HepG2 (cell line): ENCODE results near the gene PTCRA. TPM values are rescaled to one million over a fixed set of nuclear protein-coding genes. Genes with fewer than 3 reads are reported as not detected.

Source experiments
- FIP1L1 ChIP-seq: fragments of 200-400 bp; formaldehyde crosslinking; IDR thresholded peaks from 2 replicates; pipeline ENCODE4 v1.6.1; 2018; ENCODE audit warnings: low read depth, mild to moderate bottlenecking, low read length, moderate library complexity, borderline replicate concordance; ENCODE audit not compliant: insufficient read depth
- GLI4 ChIP-seq: sonication (generic); formaldehyde crosslinking; IDR thresholded peaks from 2 replicates; pipeline ENCODE4 v1.5.1; 2020; ENCODE audit warnings: missing genetic modification reagents, mild to moderate bottlenecking, moderate library complexity, borderline replicate concordance
- IRF9 ChIP-seq: sonication (generic); formaldehyde crosslinking; IDR thresholded peaks from 2 replicates; pipeline ENCODE4 v1.8.0; 2022; ENCODE audit warnings: missing genetic modification reagents, mild to moderate bottlenecking, borderline replicate concordance
- KAT2B ChIP-seq: fragments of 150-350 bp; IDR thresholded peaks from 2 replicates; pipeline ENCODE4 v1.6.1; 2014; ENCODE audit warnings: low read depth, low read length, borderline replicate concordance
- KDM5A ChIP-seq: fragments of 200-600 bp; sonication (generic); IDR thresholded peaks from 2 replicates; pipeline ENCODE4 v1.7.0; 2018; ENCODE audit warnings: antibody characterized with exemption, mild to moderate bottlenecking, low read length, borderline replicate concordance
- MAFG ChIP-seq: sonication (generic); formaldehyde crosslinking; IDR thresholded peaks from 2 replicates; pipeline ENCODE4 v1.5.1; 2020; ENCODE audit warnings: mild to moderate bottlenecking, missing genetic modification reagents
- PLRG1 ChIP-seq: fragments of 450-650 bp; conservative IDR thresholded peaks from 2 replicates; pipeline ENCODE4 v1.6.1; 2016
- RAD21 ChIP-seq: fragments of 450-650 bp; formaldehyde crosslinking; IDR thresholded peaks from 2 replicates; pipeline ENCODE4 v1.5.0; 2020; ENCODE audit warnings: mild to moderate bottlenecking
- RBAK ChIP-seq: sonication (generic); formaldehyde crosslinking; IDR thresholded peaks from 2 replicates; pipeline ENCODE4 v1.5.1; 2020; ENCODE audit warnings: mild to moderate bottlenecking, missing genetic modification reagents
- RBM22 ChIP-seq: fragments of 200-400 bp; formaldehyde crosslinking; optimal IDR thresholded peaks from 2 replicates; pipeline ENCODE3; 2017; ENCODE audit warnings: mild to moderate bottlenecking, low read length, moderate library complexity
- SATB2 ChIP-seq: sonication (generic); formaldehyde crosslinking; IDR thresholded peaks from 2 replicates; pipeline ENCODE4 v1.5.0; 2020; ENCODE audit warnings: missing genetic modification reagents
- SOX5 ChIP-seq: IDR thresholded peaks from 2 replicates; pipeline ENCODE4 v1.6.1; 2016; ENCODE audit warnings: borderline replicate concordance
- SRF ChIP-seq: IDR thresholded peaks from 2 replicates; pipeline ENCODE4 v1.6.1; 2011; ENCODE audit warnings: mild to moderate bottlenecking, low read depth, low read length, moderate library complexity
- WIZ ChIP-seq: sonication (generic); formaldehyde crosslinking; IDR thresholded peaks from 2 replicates; pipeline ENCODE4 v1.5.1; 2020; ENCODE audit warnings: mild to moderate bottlenecking, missing genetic modification reagents
- ZBTB10 ChIP-seq: sonication (generic); formaldehyde crosslinking; IDR thresholded peaks from 2 replicates; pipeline ENCODE4 v1.4.0; 2020; ENCODE audit warnings: missing genetic modification reagents, borderline replicate concordance
- ZFP37 ChIP-seq: sonication (generic); formaldehyde crosslinking; IDR thresholded peaks from 2 replicates; pipeline ENCODE4 v1.4.0; 2020; ENCODE audit warnings: missing genetic modification reagents, borderline replicate concordance
- ZNF619 ChIP-seq: sonication (generic); formaldehyde crosslinking; IDR thresholded peaks from 2 replicates; pipeline ENCODE4 v1.4.0; 2020; ENCODE audit warnings: mild to moderate bottlenecking, missing genetic modification reagents
- ZNF776 ChIP-seq: sonication (generic); formaldehyde crosslinking; IDR thresholded peaks from 2 replicates; pipeline ENCODE4 v1.4.0; 2020; ENCODE audit warnings: mild to moderate bottlenecking, missing genetic modification reagents
- ZNF790 ChIP-seq: sonication (generic); formaldehyde crosslinking; IDR thresholded peaks from 2 replicates; pipeline ENCODE4 v1.8.0; 2022; ENCODE audit warnings: missing genetic modification reagents, mild to moderate bottlenecking, borderline replicate concordance
- ZNF839 ChIP-seq: sonication (generic); formaldehyde crosslinking; IDR thresholded peaks from 2 replicates; pipeline ENCODE4 v1.4.0; 2020; ENCODE audit warnings: missing genetic modification reagents, mild to moderate bottlenecking, borderline replicate concordance
- ZSCAN5A ChIP-seq: sonication (generic); formaldehyde crosslinking; IDR thresholded peaks from 2 replicates; pipeline ENCODE4 v1.8.0; 2022; ENCODE audit warnings: mild to moderate bottlenecking, missing genetic modification reagents, borderline replicate concordance
- polyA plus RNA-seq, 8 experiments: library from polyadenylated mRNA; depleted of rRNA in 3 of 8; stranded (reverse) in 7 of 8; unstranded in 1 of 8; fragments of >200 nt; fragmentation: Illumina TruSeq in 4 of 8; extraction: Trizol in 4 of 8; gene quantifications; 2 replicates each; pipeline versions ENCODE4 v1.2.1 to v1.2.3, GENCODE V29; 2011 to 2016; ENCODE audit warnings: low read depth in 4 of 8, missing spikeins in 1 of 8, mixed read lengths in 1 of 8; ENCODE audit not compliant: insufficient read depth in 1 of 8
- total RNA-seq, 5 experiments: library from RNA; depleted of rRNA; stranded (reverse); fragments of >200 nt; fragmentation: Illumina TruSeq; extraction: Trizol; gene quantifications; 2 replicates each; pipeline ENCODE4 v1.2.3, GENCODE V29; 2016; ENCODE audit warnings: low read depth in 1 of 5
- TF ChIP-seq, protein P1 (sequence below): sonication (generic); formaldehyde crosslinking; IDR thresholded peaks from 2 replicates; pipeline ENCODE4 v1.8.1; 2023; ENCODE audit warnings: missing genetic modification reagents, mild to moderate bottlenecking, borderline replicate concordance
- TF ChIP-seq, protein P2 (sequence below): sonication (generic); formaldehyde crosslinking; IDR thresholded peaks from 2 replicates; pipeline ENCODE4 v1.4.0; 2020; ENCODE audit warnings: missing genetic modification reagents, mild to moderate bottlenecking, borderline replicate concordance

PTCRA gene
- total and polyA plus RNA-seq, 2 of the 13 experiments (the other 11 are each of a cell fraction or from before 2014, with no cell fraction given) = not detected

- no peak for TF ChIP-seq ZBTB10 (CRISPR knock-in tag)
- TF ChIP-seq ZFP37 = no peak
- no peak for TF ChIP-seq ZNF776
- TF ChIP-seq IRF9 (CRISPR knock-in tag) = no peak
- TF ChIP-seq ZNF839 (CRISPR knock-in tag) = no peak
- no peak for TF ChIP-seq WIZ (CRISPR knock-in tag)
- TF ChIP-seq PLRG1 = no peak
- no peak for TF ChIP-seq ZSCAN5A (CRISPR knock-in tag)
- TF ChIP-seq RAD21 (CRISPR knock-in tag) = no peak
- no peak for TF ChIP-seq ZNF790 (CRISPR knock-in tag)
- no peak for TF ChIP-seq RBM22
- no peak for TF ChIP-seq KAT2B
- no peak for TF ChIP-seq SATB2 (CRISPR knock-in tag)
- no peak for TF ChIP-seq MAFG
- no peak for TF ChIP-seq SRF
- no peak for TF ChIP-seq KDM5A
- no peak for TF ChIP-seq SOX5
- TF ChIP-seq RBAK (CRISPR knock-in tag) = no peak
- TF ChIP-seq, protein P1, sequence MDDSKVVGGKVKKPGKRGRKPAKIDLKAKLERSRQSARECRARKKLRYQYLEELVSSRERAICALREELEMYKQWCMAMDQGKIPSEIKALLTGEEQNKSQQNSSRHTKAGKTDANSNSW = no peak
- TF ChIP-seq, protein P2, sequence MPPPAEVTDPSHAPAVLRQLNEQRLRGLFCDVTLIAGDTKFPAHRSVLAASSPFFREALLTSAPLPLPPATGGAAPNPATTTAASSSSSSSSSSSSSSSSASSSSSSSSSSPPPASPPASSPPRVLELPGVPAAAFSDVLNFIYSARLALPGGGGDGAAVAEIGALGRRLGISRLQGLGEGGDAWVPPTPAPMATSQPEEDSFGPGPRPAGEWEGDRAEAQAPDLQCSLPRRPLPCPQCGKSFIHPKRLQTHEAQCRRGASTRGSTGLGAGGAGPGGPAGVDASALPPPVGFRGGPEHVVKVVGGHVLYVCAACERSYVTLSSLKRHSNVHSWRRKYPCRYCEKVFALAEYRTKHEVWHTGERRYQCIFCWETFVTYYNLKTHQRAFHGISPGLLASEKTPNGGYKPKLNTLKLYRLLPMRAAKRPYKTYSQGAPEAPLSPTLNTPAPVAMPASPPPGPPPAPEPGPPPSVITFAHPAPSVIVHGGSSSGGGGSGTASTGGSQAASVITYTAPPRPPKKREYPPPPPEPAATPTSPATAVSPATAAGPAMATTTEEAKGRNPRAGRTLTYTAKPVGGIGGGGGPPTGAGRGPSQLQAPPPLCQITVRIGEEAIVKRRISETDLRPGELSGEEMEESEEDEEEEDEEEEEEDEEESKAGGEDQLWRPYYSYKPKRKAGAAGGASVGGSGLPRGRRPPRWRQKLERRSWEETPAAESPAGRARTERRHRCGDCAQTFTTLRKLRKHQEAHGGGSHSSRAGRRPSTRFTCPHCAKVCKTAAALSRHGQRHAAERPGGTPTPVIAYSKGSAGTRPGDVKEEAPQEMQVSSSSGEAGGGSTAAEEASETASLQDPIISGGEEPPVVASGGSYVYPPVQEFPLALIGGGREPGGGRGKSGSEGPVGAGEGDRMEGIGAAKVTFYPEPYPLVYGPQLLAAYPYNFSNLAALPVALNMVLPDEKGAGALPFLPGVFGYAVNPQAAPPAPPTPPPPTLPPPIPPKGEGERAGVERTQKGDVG (CRISPR knock-in tag) = no peak
- TF ChIP-seq ZNF619 (CRISPR knock-in tag) = no peak
- TF ChIP-seq GLI4 (CRISPR knock-in tag) = no peak
- no peak for TF ChIP-seq FIP1L1
These were observed 38.2 kb upstream of the PTCRA start (continued) for GRCh38 chr6:42877695-42878094.
